ENCODE data around the gene GLYATL2. TPM values are rescaled to one million over a fixed set of nuclear protein-coding genes. Genes with fewer than 3 reads are reported as not detected.

Gene GLYATL2
- total RNA-seq: not detected

DNA sequence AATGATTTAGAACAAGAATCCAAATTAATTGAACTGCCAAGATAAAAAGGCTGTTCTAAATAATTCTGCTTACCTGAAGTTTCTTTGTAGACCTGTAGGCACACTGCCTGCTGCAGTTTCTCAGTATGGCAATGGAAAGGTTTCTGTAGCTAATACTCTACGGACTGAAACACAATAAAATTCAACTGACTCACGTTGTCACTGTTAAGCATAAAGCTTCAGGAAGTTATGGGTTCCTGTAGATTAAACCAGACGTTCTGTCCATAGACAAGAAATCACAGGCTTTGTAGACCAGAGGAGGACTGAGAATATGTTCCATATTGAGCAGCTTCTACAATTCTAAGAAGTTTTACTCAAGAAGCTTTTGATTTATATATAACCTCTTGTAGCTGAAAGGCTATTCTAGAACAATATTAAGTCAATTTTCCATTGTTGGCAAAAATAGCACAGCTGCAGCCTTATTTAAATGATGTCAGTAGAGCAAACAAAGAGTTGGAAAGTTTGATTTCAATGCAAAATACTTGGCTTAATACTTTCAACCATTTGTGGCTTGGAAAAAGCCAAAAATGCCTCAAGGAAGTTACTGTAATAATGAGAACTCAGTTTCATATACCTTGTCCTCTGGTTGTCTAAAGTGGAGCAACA lies at the start of gene GLYATL2:
Gene GLYATL2, minus strand, starts transcription at position 344 of the 645 bp plus-strand sequence. CDS start 5,092 bp downstream, outside the sequence.
- DNase-seq: no peak
- H3K27ac ChIP-seq: no peak within 1 kb of the TSS
- no peak within 1 kb of the TSS for H3K4me3 ChIP-seq
- TF ChIP-seq POLR2A (IDR thresholded peaks at IDR 0.05) (no peak), CTCF (IDR thresholded peaks at IDR 0.05) (no peak)
- no peaks in the 10 kb centered on the region for H3K9me3 ChIP-seq
- no peaks in the 10 kb centered on the region for H3K4me1 ChIP-seq
- H3K27me3 ChIP-seq: no peaks in the 10 kb centered on the region
- H3K36me3 ChIP-seq: no peaks in the 10 kb centered on the region

GRCh38 chr11:58893899-58894298 lies 49.4 kb upstream of the GLYATL2 start:
- H3K9me3 ChIP-seq: no peaks in the 10 kb centered on the region
- H3K4me3 ChIP-seq: no peak overlapping the region
- H3K4me1 ChIP-seq: no peaks in the 10 kb centered on the region
- no peaks in the 10 kb centered on the region for H3K36me3 ChIP-seq
- no peak overlapping the region for H3K27ac ChIP-seq
- no peak for TF ChIP-seq POLR2A (IDR thresholded peaks at IDR 0.05)
- no peak for TF ChIP-seq CTCF (IDR thresholded peaks at IDR 0.05)
- no peak for DNase-seq
- no peaks in the 10 kb centered on the region for H3K27me3 ChIP-seq

DNA sequence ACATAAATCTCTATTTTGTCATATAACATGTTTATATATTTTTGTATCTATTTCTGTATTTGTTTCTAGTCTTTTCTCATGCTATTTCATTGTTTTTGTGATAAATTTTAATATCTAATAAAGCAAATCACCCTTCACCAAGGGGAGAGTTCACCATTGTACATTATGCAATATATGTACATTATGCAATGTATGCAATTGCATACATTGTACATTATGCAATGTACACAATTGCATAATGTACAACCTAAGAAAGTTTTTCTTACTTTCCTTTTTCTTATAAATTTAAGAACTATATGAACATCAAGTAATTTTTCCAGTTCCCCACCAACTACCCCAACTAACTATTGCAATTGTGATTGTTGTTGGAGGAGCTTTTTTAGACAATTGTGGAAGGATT lies 44.1 kb upstream of the GLYATL2 start:
- no peak for TF ChIP-seq POLR2A (IDR thresholded peaks at IDR 0.05)
- no peak for TF ChIP-seq CTCF (IDR thresholded peaks at IDR 0.05)
- Histone ChIP-seq H3K4me3 (no peak overlapping the region), H3K36me3 (no peaks in the 10 kb centered on the region), H3K9me3 (no peaks in the 10 kb centered on the region), H3K27ac (no peak overlapping the region), H3K4me1 (no peaks in the 10 kb centered on the region), H3K27me3 (no peaks in the 10 kb centered on the region)
- DNase-seq: no peak

DNA sequence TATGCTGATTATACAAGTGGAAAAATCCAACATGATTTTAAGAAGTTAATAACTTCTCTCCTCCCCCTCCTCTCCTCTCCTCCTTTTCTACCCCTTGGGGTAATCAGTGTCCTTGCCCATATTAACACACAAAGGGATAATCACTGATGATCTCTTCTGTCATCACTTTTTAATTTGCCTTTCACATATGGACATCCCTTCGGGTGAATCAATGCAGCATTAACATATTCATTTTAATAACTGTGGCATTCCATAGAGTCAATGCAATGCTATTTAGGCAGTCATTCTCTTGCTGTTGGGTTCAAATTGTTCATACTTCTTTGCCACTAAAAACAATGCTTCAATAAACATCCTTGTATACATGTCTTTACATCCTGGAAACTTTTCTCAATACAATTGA lies 42.9 kb upstream of the GLYATL2 start:
- Histone ChIP-seq H3K4me3 (no peak overlapping the region), H3K9me3 (no peaks in the 10 kb centered on the region), H3K4me1 (no peaks in the 10 kb centered on the region), H3K36me3 (no peaks in the 10 kb centered on the region), H3K27ac (no peak overlapping the region), H3K27me3 (no peaks in the 10 kb centered on the region)
- TF ChIP-seq POLR2A (IDR thresholded peaks at IDR 0.05) (no peak), CTCF (IDR thresholded peaks at IDR 0.05) (no peak)
- DNase-seq: no peak

DNA sequence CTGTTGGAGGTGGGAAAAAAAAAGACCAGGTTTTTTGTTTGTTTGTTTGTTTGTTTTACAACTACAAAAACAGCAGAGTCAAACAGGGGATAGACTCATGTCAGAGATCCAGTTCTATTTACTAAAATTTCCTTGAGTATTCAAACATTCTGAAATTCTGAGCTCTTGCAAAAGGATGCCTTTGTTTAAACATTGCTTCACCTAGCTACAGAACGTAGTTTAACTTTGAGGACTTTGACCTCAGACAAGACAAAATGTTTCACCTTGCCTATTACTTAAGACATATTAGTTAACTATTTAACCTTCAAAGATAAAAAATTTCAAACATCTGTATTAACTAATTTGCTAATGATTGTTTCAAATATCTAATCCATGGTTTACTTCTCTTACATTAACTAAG lies 36.1 kb upstream of the GLYATL2 start:
- H3K9me3 ChIP-seq: no peaks in the 10 kb centered on the region
- H3K27ac ChIP-seq: no peak overlapping the region
- no peak overlapping the region for H3K4me3 ChIP-seq
- no peak for TF ChIP-seq POLR2A (IDR thresholded peaks at IDR 0.05)
- no peak for TF ChIP-seq CTCF (IDR thresholded peaks at IDR 0.05)
- H3K36me3 ChIP-seq: no peaks in the 10 kb centered on the region
- no peaks in the 10 kb centered on the region for H3K27me3 ChIP-seq
- H3K4me1 ChIP-seq: no peaks in the 10 kb centered on the region
- DNase-seq: no peak

- H3K9me3 ChIP-seq: no peaks in the 10 kb centered on the region
- TF ChIP-seq POLR2A (IDR thresholded peaks at IDR 0.05) (no peak), CTCF (IDR thresholded peaks at IDR 0.05) (no peak)
- H3K27me3 ChIP-seq: no peaks in the 10 kb centered on the region
- H3K4me3 ChIP-seq: no peak overlapping the region
- no peak for DNase-seq
- H3K36me3 ChIP-seq: no peaks in the 10 kb centered on the region
- no peak overlapping the region for H3K27ac ChIP-seq
- H3K4me1 ChIP-seq: no peaks in the 10 kb centered on the region
Observed at GRCh38 chr11:58880166-58880565, 35.7 kb upstream of the GLYATL2 start.

All from Peyer's patch (tissue), 4 donors.